GM12892 (cell line): ENCODE data around the gene APOBEC3B.

ENCODE experiments used
- POLR2A ChIP-seq: IDR thresholded peaks from 2 replicates; pipeline ENCODE4 v1.6.1; 2011; ENCODE audit warnings: low read depth, low read length, control low read depth
- POLR2AphosphoS5 ChIP-seq: IDR thresholded peaks from 2 replicates; pipeline ENCODE4 v1.6.1; 2011; ENCODE audit warnings: low read depth, low read length, control low read depth
- TAF1 ChIP-seq: IDR thresholded peaks from 2 replicates; pipeline ENCODE4 v1.6.1; 2011; ENCODE audit warnings: low read depth, mild to moderate bottlenecking, control low read depth, low read length, borderline replicate concordance

DNA sequence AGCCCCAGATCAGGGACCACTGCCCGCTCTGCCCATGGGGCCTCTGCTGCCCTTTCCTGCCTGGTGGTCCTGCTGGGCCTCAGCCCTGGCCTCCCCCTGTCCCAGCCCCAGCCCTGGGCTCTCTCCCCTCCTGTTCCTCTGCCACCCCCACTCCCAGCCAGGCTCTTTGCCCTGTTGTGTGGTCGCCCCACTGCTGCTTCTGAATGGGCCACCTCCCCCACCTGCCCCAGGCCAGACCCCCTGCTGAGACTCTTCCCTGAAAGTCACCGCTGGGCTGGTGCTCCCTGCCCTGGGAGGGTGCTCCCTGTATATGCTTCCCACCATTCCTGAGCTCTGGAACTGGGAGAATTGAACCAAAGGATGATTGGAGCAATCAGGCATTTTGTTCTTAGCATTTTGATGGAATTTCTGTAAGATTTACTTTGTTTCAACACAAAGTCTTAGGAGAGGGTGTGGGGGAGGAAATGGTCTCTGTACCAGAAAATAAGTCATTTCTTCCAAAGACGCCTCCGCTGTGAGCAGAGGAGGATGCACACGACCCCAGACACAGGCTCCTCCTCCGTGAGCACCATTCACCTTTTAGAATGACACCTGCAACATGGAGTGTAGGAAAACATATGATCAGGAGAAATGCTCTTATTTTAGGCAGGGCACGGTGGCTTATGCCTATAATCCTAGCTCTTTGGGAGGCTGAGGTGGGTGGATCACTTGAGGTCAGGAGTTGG lies 5.2 kb downstream of the APOBEC3B start:
- TF ChIP-seq TAF1 (no peak), POLR2A (no peak), POLR2AphosphoS5 (no peak)
